GM19397 (cell line): ENCODE results near the gene SPAG8.

Experiments used
- ATAC-seq: cut with Tn5 transposase; IDR thresholded peaks from one replicate; pipeline ENCODE4 v1.9.1; 2021; ENCODE audit warnings: mild to moderate bottlenecking, moderate library complexity; ENCODE audit not compliant: unreplicated experiment

SPAG8 gene

GRCh38 chr9:35839926-35840325 is 27.9 kb upstream of the SPAG8 start:
- no peak for ATAC-seq

GRCh38 chr9:35836595-35836994 is 24.5 kb upstream of the SPAG8 start:
- no peak for ATAC-seq

- no peak for ATAC-seq
These were observed 23.7 kb upstream of the SPAG8 start for GRCh38 chr9:35835766-35836165.

GRCh38 chr9:35835216-35835632 is 23.2 kb upstream of the SPAG8 start:
- no peak for ATAC-seq

- ATAC-seq: no peak
These were observed 22.5 kb upstream of the SPAG8 start for GRCh38 chr9:35834260-35835215.

GRCh38 chr9:35832814-35833213 is 20.8 kb upstream of the SPAG8 start:
- no peak for ATAC-seq

GRCh38 chr9:35831040-35831439 is 19.0 kb upstream of the SPAG8 start:
- no peak for ATAC-seq

GRCh38 chr9:35829764-35830096 is 17.7 kb upstream of the SPAG8 start:
- ATAC-seq: no peak

- peak; percentile 80 for ATAC-seq
These were observed 17.2 kb upstream of the SPAG8 start, which contains the start of gene TMEM8B for GRCh38 chr9:35829084-35829763. Gene TMEM8B (plus strand): TSS chr9:35829228. CDS start chr9:35829448, 220 bp downstream.

GRCh38 chr9:35828716-35829083 is 16.6 kb upstream of the SPAG8 start, which contains the start of gene FAM221B:
Gene FAM221B (minus strand): TSS chr9:35828732. CDS start chr9:35826161, 2,571 bp downstream.
- ATAC-seq: peak; percentile 6

GRCh38 chr9:35827486-35827885 is 15.4 kb upstream of the SPAG8 start:
- ATAC-seq: no peak

- no peak for ATAC-seq
These were observed 14.1 kb upstream of the SPAG8 start for GRCh38 chr9:35826071-35826701.

- no peak for ATAC-seq
These were observed 10.9 kb upstream of the SPAG8 start for GRCh38 chr9:35822926-35823325.

- no peak for ATAC-seq
These were observed 8.0 kb upstream of the SPAG8 start for GRCh38 chr9:35820076-35820475.

GRCh38 chr9:35818341-35818740 is 6.3 kb upstream of the SPAG8 start:
- ATAC-seq: no peak

GRCh38 chr9:35816708-35817107 is 4.6 kb upstream of the SPAG8 start:
- ATAC-seq: no peak

GRCh38 chr9:35814841-35815543 is 2.9 kb upstream of the SPAG8 start, which contains the start of gene HINT2:
Gene HINT2 (minus strand): TSS chr9:35815042. CDS start chr9:35814979, 63 bp downstream.
- peak; percentile 72 for ATAC-seq

GRCh38 chr9:35814106-35814840 is 2.2 kb upstream of the SPAG8 start:
- ATAC-seq: peak; percentile 31

GRCh38 chr9:35813434-35814105 is 1.5 kb upstream of the SPAG8 start:
- ATAC-seq: no peak
